HEK293 (cell line): ENCODE results near the gene CDKN2A.
A peak's percentile ranks its signal among the peaks of the same experiment; 100 is the strongest.

Source experiments
- KLF16 ChIP-seq: fragments of 450-650 bp; formaldehyde crosslinking; IDR thresholded peaks from 2 replicates; pipeline ENCODE4 v1.5.1; 2017; ENCODE audit warnings: missing biosample characterization, missing genetic modification characterization
- ZBTB48 ChIP-seq: fragments of 450-650 bp; formaldehyde crosslinking; IDR thresholded peaks from 2 replicates; pipeline ENCODE4 v1.5.1; 2016; ENCODE audit warnings: missing biosample characterization, missing genetic modification characterization
- ZFP69B ChIP-seq: fragments of 450-650 bp; formaldehyde crosslinking; IDR thresholded peaks from 2 replicates; pipeline ENCODE4 v1.5.1; 2016; ENCODE audit warnings: missing biosample characterization, missing genetic modification characterization
- ZNF16 ChIP-seq: fragments of 450-650 bp; formaldehyde crosslinking; IDR thresholded peaks from 2 replicates; pipeline ENCODE4 v1.5.1; 2016; ENCODE audit warnings: low read depth, missing biosample characterization, missing genetic modification characterization
- ZNF239 ChIP-seq: fragments of 450-650 bp; formaldehyde crosslinking; IDR thresholded peaks from 2 replicates; pipeline ENCODE4 v1.5.1; 2016; ENCODE audit warnings: missing biosample characterization, missing genetic modification characterization
- ZNF324 ChIP-seq: fragments of 450-650 bp; formaldehyde crosslinking; IDR thresholded peaks from 2 replicates; pipeline ENCODE4 v1.5.1; 2016; ENCODE audit warnings: missing biosample characterization, missing genetic modification characterization
- ZNF341 ChIP-seq: fragments of 450-650 bp; formaldehyde crosslinking; IDR thresholded peaks from 2 replicates; pipeline ENCODE4; 2016; ENCODE audit warnings: low read depth, missing biosample characterization, missing genetic modification characterization
- ZNF354C ChIP-seq: fragments of 450-650 bp; formaldehyde crosslinking; IDR thresholded peaks from 2 replicates; pipeline ENCODE4 v1.5.1; 2016; ENCODE audit warnings: missing biosample characterization, missing genetic modification characterization, low read depth, borderline replicate concordance
- ZNF366 ChIP-seq: fragments of 450-650 bp; formaldehyde crosslinking; conservative IDR thresholded peaks from 2 replicates; pipeline ENCODE4 v1.5.1; 2016; ENCODE audit warnings: missing biosample characterization, missing genetic modification characterization
- ZNF654 ChIP-seq: fragments of 450-650 bp; formaldehyde crosslinking; IDR thresholded peaks from 2 replicates; pipeline ENCODE4 v1.5.1; 2016; ENCODE audit warnings: low read depth, missing biosample characterization, missing genetic modification characterization
- ZNF658 ChIP-seq: fragments of 450-650 bp; formaldehyde crosslinking; IDR thresholded peaks from 2 replicates; pipeline ENCODE4; 2016; ENCODE audit warnings: missing biosample characterization, missing genetic modification characterization
- ZNF670 ChIP-seq: fragments of 450-650 bp; formaldehyde crosslinking; IDR thresholded peaks from 2 replicates; pipeline ENCODE4 v1.5.1; 2016; ENCODE audit warnings: missing biosample characterization, missing genetic modification characterization, low read depth
- TF ChIP-seq, protein P1 (sequence below): fragments of 450-650 bp; formaldehyde crosslinking; conservative IDR thresholded peaks from 2 replicates; pipeline ENCODE4 v1.5.1; 2016; ENCODE audit warnings: low read depth, missing biosample characterization, missing genetic modification characterization
- TF ChIP-seq, protein P2 (sequence below): fragments of 450-650 bp; formaldehyde crosslinking; IDR thresholded peaks from 2 replicates; pipeline ENCODE4; 2016; ENCODE audit warnings: missing biosample characterization, missing genetic modification characterization
- TF ChIP-seq, protein P3 (sequence below): fragments of 450-650 bp; formaldehyde crosslinking; IDR thresholded peaks from 2 replicates; pipeline ENCODE4 v1.5.1; 2016; ENCODE audit warnings: missing biosample characterization, missing genetic modification characterization
- TF ChIP-seq, protein P4 (sequence below): fragments of 450-650 bp; formaldehyde crosslinking; IDR thresholded peaks from 2 replicates; pipeline ENCODE4 v1.5.1; 2016; ENCODE audit warnings: missing biosample characterization, missing genetic modification characterization
- TF ChIP-seq, protein P5 (sequence below): fragments of 450-650 bp; formaldehyde crosslinking; IDR thresholded peaks from 2 replicates; pipeline ENCODE4 v1.5.1; 2017; ENCODE audit warnings: missing biosample characterization, missing genetic modification characterization

The CDKN2A gene

DNA sequence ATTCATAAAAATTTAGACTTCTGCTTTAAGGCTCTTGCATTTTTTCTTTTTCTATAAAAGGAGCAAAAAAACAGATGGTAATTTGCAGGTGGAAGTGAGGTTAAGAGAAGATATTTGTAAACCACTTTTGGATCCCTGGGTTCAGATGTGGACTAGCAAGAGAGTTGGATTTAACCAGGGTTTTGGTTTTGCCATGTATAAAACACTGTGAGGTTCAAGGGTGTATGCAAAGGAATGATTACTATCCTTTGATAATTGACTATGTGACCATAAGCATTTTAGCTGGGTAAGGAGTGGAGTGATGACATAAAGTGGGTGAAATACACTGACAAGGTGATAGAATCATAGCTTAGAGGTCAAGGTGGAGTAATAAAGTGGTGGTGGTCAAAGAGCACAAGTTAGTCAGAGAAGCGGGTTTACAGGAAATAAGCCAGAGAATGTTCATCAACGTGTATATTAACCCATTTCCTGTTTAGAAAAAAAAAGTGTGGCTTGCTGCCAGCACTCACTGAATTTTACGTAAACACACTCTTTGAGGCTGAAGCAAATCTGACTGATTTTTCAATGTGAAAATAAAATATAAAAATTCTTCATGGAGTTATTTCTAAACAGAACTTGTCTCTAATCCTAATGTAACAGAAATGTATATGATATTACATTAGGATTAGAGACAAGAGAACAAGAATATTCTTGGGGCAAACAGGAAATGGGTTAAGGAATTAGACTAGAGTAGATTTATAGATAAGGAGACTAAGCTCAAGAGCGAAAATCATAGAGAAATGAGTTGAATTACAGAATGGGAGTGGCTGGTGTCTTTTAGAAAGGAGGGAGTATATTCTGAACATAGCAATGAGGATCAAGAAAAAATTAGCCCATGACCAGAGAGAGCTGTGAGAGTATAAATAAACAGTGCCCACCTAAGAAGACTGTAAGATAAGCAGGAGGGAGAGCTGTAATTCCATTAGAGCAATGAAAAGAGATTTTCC is 74.5 kb downstream of the CDKN2A start (continued):
- TF ChIP-seq, protein P1, sequence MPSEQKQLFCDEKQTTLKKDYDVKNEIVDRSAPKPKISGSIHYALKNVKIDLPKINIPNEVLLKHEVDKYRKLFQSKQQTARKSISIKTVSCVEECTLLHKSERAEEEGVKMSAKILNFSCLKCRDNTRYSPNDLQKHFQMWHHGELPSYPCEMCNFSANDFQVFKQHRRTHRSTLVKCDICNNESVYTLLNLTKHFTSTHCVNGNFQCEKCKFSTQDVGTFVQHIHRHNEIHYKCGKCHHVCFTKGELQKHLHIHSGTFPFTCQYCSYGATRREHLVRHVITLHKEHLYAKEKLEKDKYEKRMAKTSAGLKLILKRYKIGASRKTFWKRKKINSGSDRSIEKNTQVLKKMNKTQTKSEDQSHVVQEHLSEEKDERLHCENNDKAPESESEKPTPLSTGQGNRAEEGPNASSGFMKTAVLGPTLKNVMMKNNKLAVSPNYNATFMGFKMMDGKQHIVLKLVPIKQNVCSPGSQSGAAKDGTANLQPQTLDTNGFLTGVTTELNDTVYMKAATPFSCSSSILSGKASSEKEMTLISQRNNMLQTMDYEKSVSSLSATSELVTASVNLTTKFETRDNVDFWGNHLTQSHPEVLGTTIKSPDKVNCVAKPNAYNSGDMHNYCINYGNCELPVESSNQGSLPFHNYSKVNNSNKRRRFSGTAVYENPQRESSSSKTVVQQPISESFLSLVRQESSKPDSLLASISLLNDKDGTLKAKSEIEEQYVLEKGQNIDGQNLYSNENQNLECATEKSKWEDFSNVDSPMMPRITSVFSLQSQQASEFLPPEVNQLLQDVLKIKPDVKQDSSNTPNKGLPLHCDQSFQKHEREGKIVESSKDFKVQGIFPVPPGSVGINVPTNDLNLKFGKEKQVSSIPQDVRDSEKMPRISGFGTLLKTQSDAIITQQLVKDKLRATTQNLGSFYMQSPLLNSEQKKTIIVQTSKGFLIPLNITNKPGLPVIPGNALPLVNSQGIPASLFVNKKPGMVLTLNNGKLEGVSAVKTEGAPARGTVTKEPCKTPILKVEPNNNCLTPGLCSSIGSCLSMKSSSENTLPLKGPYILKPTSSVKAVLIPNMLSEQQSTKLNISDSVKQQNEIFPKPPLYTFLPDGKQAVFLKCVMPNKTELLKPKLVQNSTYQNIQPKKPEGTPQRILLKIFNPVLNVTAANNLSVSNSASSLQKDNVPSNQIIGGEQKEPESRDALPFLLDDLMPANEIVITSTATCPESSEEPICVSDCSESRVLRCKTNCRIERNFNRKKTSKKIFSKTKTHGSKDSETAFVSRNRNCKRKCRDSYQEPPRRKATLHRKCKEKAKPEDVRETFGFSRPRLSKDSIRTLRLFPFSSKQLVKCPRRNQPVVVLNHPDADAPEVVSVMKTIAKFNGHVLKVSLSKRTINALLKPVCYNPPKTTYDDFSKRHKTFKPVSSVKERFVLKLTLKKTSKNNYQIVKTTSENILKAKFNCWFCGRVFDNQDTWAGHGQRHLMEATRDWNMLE = 0 out of 2 replicates have a peak, but pooled peaks have one; percentile 26
- TF ChIP-seq ZNF239 (tag by site-specific recombination) = peak; percentile 81; the same call in 1 of the 2 replicates
- TF ChIP-seq, protein P2, sequence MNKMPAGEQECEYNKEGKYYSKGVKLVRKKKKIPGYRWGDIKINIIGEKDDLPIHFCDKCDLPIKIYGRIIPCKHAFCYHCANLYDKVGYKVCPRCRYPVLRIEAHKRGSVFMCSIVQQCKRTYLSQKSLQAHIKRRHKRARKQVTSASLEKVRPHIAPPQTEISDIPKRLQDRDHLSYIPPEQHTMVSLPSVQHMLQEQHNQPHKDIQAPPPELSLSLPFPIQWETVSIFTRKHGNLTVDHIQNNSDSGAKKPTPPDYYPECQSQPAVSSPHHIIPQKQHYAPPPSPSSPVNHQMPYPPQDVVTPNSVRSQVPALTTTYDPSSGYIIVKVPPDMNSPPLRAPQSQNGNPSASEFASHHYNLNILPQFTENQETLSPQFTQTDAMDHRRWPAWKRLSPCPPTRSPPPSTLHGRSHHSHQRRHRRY (tag by site-specific recombination) = no peak
- TF ChIP-seq, protein P3, sequence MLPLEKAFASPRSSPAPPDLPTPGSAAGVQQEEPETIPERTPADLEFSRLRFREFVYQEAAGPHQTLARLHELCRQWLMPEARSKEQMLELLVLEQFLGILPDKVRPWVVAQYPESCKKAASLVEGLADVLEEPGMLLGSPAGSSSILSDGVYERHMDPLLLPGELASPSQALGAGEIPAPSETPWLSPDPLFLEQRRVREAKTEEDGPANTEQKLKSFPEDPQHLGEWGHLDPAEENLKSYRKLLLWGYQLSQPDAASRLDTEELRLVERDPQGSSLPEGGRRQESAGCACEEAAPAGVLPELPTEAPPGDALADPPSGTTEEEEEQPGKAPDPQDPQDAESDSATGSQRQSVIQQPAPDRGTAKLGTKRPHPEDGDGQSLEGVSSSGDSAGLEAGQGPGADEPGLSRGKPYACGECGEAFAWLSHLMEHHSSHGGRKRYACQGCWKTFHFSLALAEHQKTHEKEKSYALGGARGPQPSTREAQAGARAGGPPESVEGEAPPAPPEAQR (tag by site-specific recombination) = no peak
- TF ChIP-seq ZNF341 (tag by site-specific recombination) = no peak
- no peak for TF ChIP-seq ZNF324 (tag by site-specific recombination)
- TF ChIP-seq KLF16 = no peak
- no peak for TF ChIP-seq ZNF658 (tag by site-specific recombination)
- TF ChIP-seq ZNF670 = no peak
- TF ChIP-seq, protein P4, sequence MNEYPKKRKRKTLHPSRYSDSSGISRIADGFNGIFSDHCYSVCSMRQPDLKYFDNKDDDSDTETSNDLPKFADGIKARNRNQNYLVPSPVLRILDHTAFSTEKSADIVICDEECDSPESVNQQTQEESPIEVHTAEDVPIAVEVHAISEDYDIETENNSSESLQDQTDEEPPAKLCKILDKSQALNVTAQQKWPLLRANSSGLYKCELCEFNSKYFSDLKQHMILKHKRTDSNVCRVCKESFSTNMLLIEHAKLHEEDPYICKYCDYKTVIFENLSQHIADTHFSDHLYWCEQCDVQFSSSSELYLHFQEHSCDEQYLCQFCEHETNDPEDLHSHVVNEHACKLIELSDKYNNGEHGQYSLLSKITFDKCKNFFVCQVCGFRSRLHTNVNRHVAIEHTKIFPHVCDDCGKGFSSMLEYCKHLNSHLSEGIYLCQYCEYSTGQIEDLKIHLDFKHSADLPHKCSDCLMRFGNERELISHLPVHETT = no peak
- TF ChIP-seq ZBTB48 = no peak
- no peak for TF ChIP-seq ZNF654
- no peak for TF ChIP-seq ZNF16
- 0 out of 2 replicates have a peak, but pooled peaks have one; percentile 11 for TF ChIP-seq ZNF366
- TF ChIP-seq, protein P5, sequence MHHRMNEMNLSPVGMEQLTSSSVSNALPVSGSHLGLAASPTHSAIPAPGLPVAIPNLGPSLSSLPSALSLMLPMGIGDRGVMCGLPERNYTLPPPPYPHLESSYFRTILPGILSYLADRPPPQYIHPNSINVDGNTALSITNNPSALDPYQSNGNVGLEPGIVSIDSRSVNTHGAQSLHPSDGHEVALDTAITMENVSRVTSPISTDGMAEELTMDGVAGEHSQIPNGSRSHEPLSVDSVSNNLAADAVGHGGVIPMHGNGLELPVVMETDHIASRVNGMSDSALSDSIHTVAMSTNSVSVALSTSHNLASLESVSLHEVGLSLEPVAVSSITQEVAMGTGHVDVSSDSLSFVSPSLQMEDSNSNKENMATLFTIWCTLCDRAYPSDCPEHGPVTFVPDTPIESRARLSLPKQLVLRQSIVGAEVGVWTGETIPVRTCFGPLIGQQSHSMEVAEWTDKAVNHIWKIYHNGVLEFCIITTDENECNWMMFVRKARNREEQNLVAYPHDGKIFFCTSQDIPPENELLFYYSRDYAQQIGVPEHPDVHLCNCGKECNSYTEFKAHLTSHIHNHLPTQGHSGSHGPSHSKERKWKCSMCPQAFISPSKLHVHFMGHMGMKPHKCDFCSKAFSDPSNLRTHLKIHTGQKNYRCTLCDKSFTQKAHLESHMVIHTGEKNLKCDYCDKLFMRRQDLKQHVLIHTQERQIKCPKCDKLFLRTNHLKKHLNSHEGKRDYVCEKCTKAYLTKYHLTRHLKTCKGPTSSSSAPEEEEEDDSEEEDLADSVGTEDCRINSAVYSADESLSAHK (tag by site-specific recombination) = no peak
- no peak for TF ChIP-seq ZNF354C
- TF ChIP-seq ZFP69B (tag by site-specific recombination) = no peak
